IMR-90 (cell line): ENCODE measurements around the gene GPR153.

Source experiments
- BHLHE40 ChIP-seq: fragments of 150-350 bp; IDR thresholded peaks from 2 replicates; pipeline ENCODE4 v1.6.1; 2016; ENCODE audit warnings: mild to moderate bottlenecking, low read depth, low read length
- CEBPB ChIP-seq: IDR thresholded peaks from 2 replicates; pipeline ENCODE4 v1.6.1; 2012; ENCODE audit warnings: low read depth, low read length, improper control_type of control experiment
- CTCF ChIP-seq: conservative IDR thresholded peaks from 2 replicates; pipeline ENCODE4 v1.5.1; 2012; ENCODE audit warnings: mild to moderate bottlenecking, low read depth, low read length, improper control_type of control experiment
- ELK1 ChIP-seq: fragments of 150-350 bp; IDR thresholded peaks from 2 replicates; pipeline ENCODE4 v1.6.1; 2016; ENCODE audit warnings: low read depth, mild to moderate bottlenecking, low read length, moderate library complexity, borderline replicate concordance
- FOS ChIP-seq: fragments of 150-350 bp; IDR thresholded peaks from 2 replicates; pipeline ENCODE4 v1.6.1; 2016; ENCODE audit warnings: low read depth, low read length
- MAFK ChIP-seq: IDR thresholded peaks from 2 replicates; pipeline ENCODE4 v1.6.1; 2012; ENCODE audit warnings: low read depth, low read length, improper control_type of control experiment
- MAZ ChIP-seq: IDR thresholded peaks from 2 replicates; pipeline ENCODE4 v1.6.1; 2012; ENCODE audit warnings: low read depth, mild to moderate bottlenecking, low read length, improper control_type of control experiment, moderate library complexity, borderline replicate concordance
- MXI1 ChIP-seq: IDR thresholded peaks from 2 replicates; pipeline ENCODE4 v1.6.1; 2012; ENCODE audit warnings: low read depth, mild to moderate bottlenecking, low read length, moderate library complexity, borderline replicate concordance
- NFE2L2 ChIP-seq: fragments of 150-350 bp; IDR thresholded peaks from 2 replicates; pipeline ENCODE4 v1.6.1; 2016; ENCODE audit warnings: low read depth, mild to moderate bottlenecking, low read length
- POLR2A ChIP-seq: IDR thresholded peaks from 2 replicates; pipeline ENCODE4 v1.6.1; 2012; ENCODE audit warnings: mild to moderate bottlenecking, low read depth, low read length
- RAD21 ChIP-seq: IDR thresholded peaks from 2 replicates; pipeline ENCODE4 v1.6.1; 2012; ENCODE audit warnings: low read length, improper control_type of control experiment
- RFX5 ChIP-seq: IDR thresholded peaks from 2 replicates; pipeline ENCODE4 v1.8.0; 2012; ENCODE audit warnings: low read depth, mild to moderate bottlenecking, low read length, moderate library complexity
- SMC3 ChIP-seq: fragments of 150-350 bp; IDR thresholded peaks from 2 replicates; pipeline ENCODE4 v1.6.1; 2016; ENCODE audit warnings: low read depth, mild to moderate bottlenecking, antibody characterized with exemption, low read length, moderate library complexity
- USF2 ChIP-seq: fragments of 150-350 bp; IDR thresholded peaks from 2 replicates; pipeline ENCODE4 v1.6.1; 2017; ENCODE audit warnings: mild to moderate bottlenecking, antibody characterized with exemption, low read length, low read depth

GRCh38 chr1:6222636-6223035 lies 38.3 kb downstream of the GPR153 start:
- TF ChIP-seq CTCF (no peak), NFE2L2 (no peak), CEBPB (no peak), MXI1 (no peak), FOS (no peak), RAD21 (no peak), USF2 (no peak), SMC3 (no peak), ELK1 (no peak), MAFK (no peak), POLR2A (no peak), BHLHE40 (no peak), MAZ (no peak), RFX5 (no peak)
